ENCODE results near the gene E2F8. TPM values are rescaled to one million over a fixed set of nuclear protein-coding genes. Genes with fewer than 3 reads are reported as not detected.

Gene E2F8
- total and polyA plus RNA-seq, 2 donors from 2014 or later, result 0.66 TPM; not detected in 1

GRCh38 chr11:19216709-19217374 is 23.9 kb downstream of the E2F8 start:
- Histone ChIP-seq H3K36me3 (ENCODE audit: control insufficient read depth in 2 of 3, insufficient read depth in 3 of 3, low read length in 3 of 3) (no peaks in the 10 kb centered on the region), H3K27me3 (ENCODE audit: control insufficient read depth, insufficient read depth, low read length) (no peaks in the 10 kb centered on the region), H3K27ac (ENCODE audit: low read depth in 2 of 2, low read length in 2 of 2) (no peak overlapping the region), H3K9ac (ENCODE audit: low read length in 3 of 3) (no peak overlapping the region), H3K4me1 (ENCODE audit: control insufficient read depth in 2 of 3, insufficient read depth in 2 of 3, low read depth in 1 of 3, low read length in 3 of 3) (no peaks in the 10 kb centered on the region), H3K4me3 (ENCODE audit: low read length in 3 of 3) (no peak overlapping the region), H3K9me3 (ENCODE audit: control insufficient read depth in 2 of 3, insufficient read depth in 1 of 3, low read length in 3 of 3) (no peaks in the 10 kb centered on the region)
- TF ChIP-seq CTCF (IDR thresholded peaks at IDR 0.05; ENCODE audit: borderline replicate concordance, extremely low read depth, insufficient read depth), result no peak
- intact Hi-C loops (cut with DNase I), result no loop called here
- FAIRE-seq (no peak), DNase-seq (no peak)

GRCh38 chr11:19216021-19216420 is 24.7 kb downstream of the E2F8 start:
- no peak for TF ChIP-seq CTCF (IDR thresholded peaks at IDR 0.05; ENCODE audit: borderline replicate concordance, extremely low read depth, insufficient read depth)
- Histone ChIP-seq H3K4me3 (ENCODE audit: low read length in 3 of 3) (no peak overlapping the region), H3K27me3 (ENCODE audit: control insufficient read depth, insufficient read depth, low read length) (no peaks in the 10 kb centered on the region), H3K9me3 (ENCODE audit: control insufficient read depth in 2 of 3, insufficient read depth in 1 of 3, low read length in 3 of 3) (no peaks in the 10 kb centered on the region), H3K9ac (ENCODE audit: low read length in 3 of 3) (no peak overlapping the region), H3K4me1 (ENCODE audit: control insufficient read depth in 2 of 3, insufficient read depth in 2 of 3, low read depth in 1 of 3, low read length in 3 of 3) (no peaks in the 10 kb centered on the region), H3K27ac (ENCODE audit: low read depth in 2 of 2, low read length in 2 of 2) (no peak overlapping the region), H3K36me3 (ENCODE audit: control insufficient read depth in 2 of 3, insufficient read depth in 3 of 3, low read length in 3 of 3) (no peaks in the 10 kb centered on the region)
- DNase-seq, result no peak
- FAIRE-seq, result no peak
- intact Hi-C loops (cut with DNase I), result no loop called here

- no peaks in the 10 kb centered on the region for H3K36me3 ChIP-seq (ENCODE audit: control insufficient read depth in 2 of 3, insufficient read depth in 3 of 3, low read length in 3 of 3)
- H3K27me3 ChIP-seq (ENCODE audit: control insufficient read depth, insufficient read depth, low read length), result no peaks in the 10 kb centered on the region
- no peak for TF ChIP-seq CTCF (IDR thresholded peaks at IDR 0.05; ENCODE audit: borderline replicate concordance, extremely low read depth, insufficient read depth)
- FAIRE-seq (no peak), DNase-seq (no peak)
- no peak overlapping the region for H3K9ac ChIP-seq (ENCODE audit: low read length in 3 of 3)
- intact Hi-C loops (cut with DNase I), result no loop called here
- no peak overlapping the region for H3K27ac ChIP-seq (ENCODE audit: low read depth in 2 of 2, low read length in 2 of 2)
- no peaks in the 10 kb centered on the region for H3K9me3 ChIP-seq (ENCODE audit: control insufficient read depth in 2 of 3, insufficient read depth in 1 of 3, low read length in 3 of 3)
- no peak overlapping the region for H3K4me3 ChIP-seq (ENCODE audit: low read length in 3 of 3)
- no peaks in the 10 kb centered on the region for H3K4me1 ChIP-seq (ENCODE audit: control insufficient read depth in 2 of 3, insufficient read depth in 2 of 3, low read depth in 1 of 3, low read length in 3 of 3)
These were observed 31.0 kb downstream of the E2F8 start for GRCh38 chr11:19209617-19210370.

Measured in kidney (tissue), 14 donors.